ENCODE results near the gene TSKS.

TSKS gene

GRCh38 chr19:49792829-49793560 lies 29.9 kb upstream of the TSKS start:
- DNase-seq (ENCODE audit: low spot score), result no peak

- DNase-seq (ENCODE audit: low spot score), result no peak
These were observed 28.8 kb upstream of the TSKS start for GRCh38 chr19:49791776-49792445.

GRCh38 chr19:49790866-49791265 lies 27.8 kb upstream of the TSKS start:
- DNase-seq (ENCODE audit: low spot score), result peak; percentile 52

GRCh38 chr19:49788857-49789256 lies 25.8 kb upstream of the TSKS start:
- no peak for DNase-seq (ENCODE audit: low spot score)

- no peak for DNase-seq (ENCODE audit: low spot score)
These were observed 24.6 kb upstream of the TSKS start for GRCh38 chr19:49787746-49788145.

GRCh38 chr19:49786376-49786820 lies 23.3 kb upstream of the TSKS start:
- DNase-seq (ENCODE audit: low spot score), result peak; percentile 83

GRCh38 chr19:49782515-49782914 lies 19.4 kb upstream of the TSKS start:
- DNase-seq (ENCODE audit: low spot score), result no peak

- DNase-seq (ENCODE audit: low spot score), result no peak
These were observed 18.3 kb upstream of the TSKS start for GRCh38 chr19:49781394-49781793.

- DNase-seq (ENCODE audit: low spot score), result no peak
These were observed 17.8 kb upstream of the TSKS start for GRCh38 chr19:49780861-49781260.

- DNase-seq (ENCODE audit: low spot score), result no peak
These were observed 16.8 kb upstream of the TSKS start for GRCh38 chr19:49779731-49780555.

- no peak for DNase-seq (ENCODE audit: low spot score)
These were observed 13.3 kb upstream of the TSKS start for GRCh38 chr19:49776371-49776764.

- DNase-seq (ENCODE audit: low spot score), result no peak
These were observed 12.8 kb upstream of the TSKS start for GRCh38 chr19:49775742-49776370.

GRCh38 chr19:49774969-49775368 lies 11.9 kb upstream of the TSKS start:
- DNase-seq (ENCODE audit: low spot score), result no peak

GRCh38 chr19:49773663-49774350 lies 10.7 kb upstream of the TSKS start:
- no peak for DNase-seq (ENCODE audit: low spot score)

GRCh38 chr19:49772850-49773432 lies 9.8 kb upstream of the TSKS start:
- DNase-seq (ENCODE audit: low spot score), result no peak

- no peak for DNase-seq (ENCODE audit: low spot score)
These were observed 8.6 kb upstream of the TSKS start for GRCh38 chr19:49771674-49772139.

GRCh38 chr19:49770529-49770928 lies 7.4 kb upstream of the TSKS start:
- no peak for DNase-seq (ENCODE audit: low spot score)

- DNase-seq (ENCODE audit: low spot score), result no peak
These were observed 5.0 kb upstream of the TSKS start for GRCh38 chr19:49767967-49768581.

- peak; percentile 40 for DNase-seq (ENCODE audit: low spot score)
These were observed 4.3 kb upstream of the TSKS start for GRCh38 chr19:49767381-49767780.

- no peak for DNase-seq (ENCODE audit: low spot score)
These were observed 3.8 kb upstream of the TSKS start, which contains the start of gene AP2A1 for GRCh38 chr19:49766930-49767299. TSS of gene AP2A1 (plus strand) at chr19:49767001. CDS start at chr19:49767134, 133 bp downstream.
